HL-60/S4 treated with retinoic acid at 250 ng/mL for 4 days and 3 days (cell line): ENCODE data around the gene PLPPR1.
"Not testable (repeated sequence)": the region's sequence is repeated elsewhere in the genome, so short reads cannot be mapped to it uniquely, and the experiment has no call there.

Source experiments
- in situ Hi-C: fragments of 300-500 bp; cut with MboI; formaldehyde crosslinking; loops from 2 replicates; pipeline ENCODE4 v1.7.0; 2022; ENCODE audit warnings: low sequenced_read_pairs

Gene PLPPR1

GRCh38 chr9:101028346-101029314 is at the start of gene PLPPR1:
TSS of gene PLPPR1 (plus strand) at chr9:101028727.
- in situ Hi-C loops, result no loop called here

GRCh38 chr9:100989731-100990130 is 38.8 kb upstream of the PLPPR1 start:
- in situ Hi-C loops, result no loop called here

DNA sequence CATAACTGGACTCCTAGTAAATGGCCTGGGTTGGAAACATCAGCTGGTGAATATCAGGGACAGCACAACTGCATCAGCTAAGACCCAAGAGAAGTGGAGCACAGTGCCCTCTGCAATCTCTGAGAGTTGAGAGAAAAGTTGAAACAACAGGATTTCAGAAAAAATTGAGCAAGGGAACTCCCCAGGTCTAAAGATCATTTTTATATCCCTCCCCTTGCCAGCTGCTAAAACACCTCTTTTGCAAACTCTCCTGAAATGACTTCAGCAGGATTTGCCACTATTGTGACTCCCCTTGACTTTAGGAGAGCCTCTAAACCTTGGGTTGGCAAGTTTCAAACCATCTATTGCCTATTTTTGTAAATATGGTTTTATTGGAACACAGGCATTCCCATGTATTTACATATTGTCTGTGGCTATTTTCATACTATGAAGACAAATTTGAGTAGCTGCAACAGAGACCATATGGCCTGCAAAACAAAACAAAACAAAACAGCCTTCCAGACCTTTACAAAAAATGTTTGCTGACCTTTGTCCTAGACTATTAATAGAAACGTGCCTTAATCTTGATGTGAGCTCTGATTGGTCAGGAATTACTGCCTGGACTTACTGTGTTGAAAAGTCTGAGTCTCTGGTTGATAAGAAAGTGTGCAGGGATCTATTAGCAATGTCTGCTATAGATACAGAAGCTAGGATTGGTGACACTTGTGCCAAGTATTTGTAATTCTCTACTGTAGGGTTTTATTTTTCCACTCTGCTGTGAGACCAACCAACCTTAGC is 37.7 kb upstream of the PLPPR1 start:
- in situ Hi-C loops, result no loop called here

DNA sequence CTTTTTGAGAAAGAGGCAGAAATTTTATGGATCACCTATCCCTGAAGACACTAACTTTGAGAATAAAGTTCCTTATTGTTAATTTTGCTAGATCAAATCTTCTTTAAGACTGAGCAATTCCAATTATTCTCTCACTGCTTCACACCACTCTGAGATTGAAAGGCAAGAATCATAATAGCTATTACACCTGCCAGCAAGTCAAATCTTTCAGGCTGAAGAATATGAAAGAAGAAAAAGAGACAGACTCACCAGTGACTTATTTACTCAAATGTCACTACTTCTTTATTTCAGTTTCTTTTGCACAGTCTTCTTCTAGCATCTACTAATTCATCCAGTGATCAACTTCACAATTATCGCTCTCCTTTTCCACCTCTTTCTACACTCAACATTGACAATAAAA is 35.9 kb upstream of the PLPPR1 start:
- in situ Hi-C loops, result no loop called here

DNA sequence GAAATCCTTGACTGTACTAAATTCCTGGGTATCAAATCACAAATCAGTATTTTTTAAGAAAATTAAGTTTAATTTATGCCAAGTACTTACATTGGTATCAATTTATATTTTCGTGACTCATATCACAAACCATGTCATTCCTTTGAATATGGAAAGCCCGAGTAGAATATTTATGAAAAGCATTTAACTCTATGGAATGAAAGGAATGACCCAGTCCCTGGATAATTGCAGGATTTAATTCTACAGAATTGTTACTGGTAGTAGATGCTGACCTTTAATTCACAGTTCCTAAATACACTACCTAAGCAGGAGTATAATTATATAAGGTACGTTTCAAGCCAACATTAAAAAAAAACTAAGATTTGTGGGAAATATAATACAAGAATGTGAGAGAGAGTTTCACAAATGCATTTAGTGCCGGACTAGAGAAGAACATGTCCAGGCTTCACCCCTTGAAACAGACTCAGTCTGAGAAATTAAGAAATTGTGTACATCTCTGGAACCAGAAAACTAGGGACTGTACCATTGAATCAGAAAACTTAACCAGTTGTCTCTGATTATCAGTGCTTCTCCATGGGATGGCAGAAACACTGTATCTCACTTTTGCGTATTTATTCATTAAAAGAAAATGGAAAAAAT is 28.5 kb upstream of the PLPPR1 start:
- in situ Hi-C loops, result no loop called here

GRCh38 chr9:101005246-101005645 is 23.3 kb upstream of the PLPPR1 start:
- in situ Hi-C loops, result no loop called here

- in situ Hi-C loops, result no loop called here
Measured at GRCh38 chr9:101014566-101014965, 14.0 kb upstream of the PLPPR1 start.

- in situ Hi-C loops, result no loop called here
Measured at GRCh38 chr9:101018467-101018866, 10.1 kb upstream of the PLPPR1 start.

- in situ Hi-C loops, result no loop called here
Measured at GRCh38 chr9:101022704-101023103, 5.8 kb upstream of the PLPPR1 start.

DNA sequence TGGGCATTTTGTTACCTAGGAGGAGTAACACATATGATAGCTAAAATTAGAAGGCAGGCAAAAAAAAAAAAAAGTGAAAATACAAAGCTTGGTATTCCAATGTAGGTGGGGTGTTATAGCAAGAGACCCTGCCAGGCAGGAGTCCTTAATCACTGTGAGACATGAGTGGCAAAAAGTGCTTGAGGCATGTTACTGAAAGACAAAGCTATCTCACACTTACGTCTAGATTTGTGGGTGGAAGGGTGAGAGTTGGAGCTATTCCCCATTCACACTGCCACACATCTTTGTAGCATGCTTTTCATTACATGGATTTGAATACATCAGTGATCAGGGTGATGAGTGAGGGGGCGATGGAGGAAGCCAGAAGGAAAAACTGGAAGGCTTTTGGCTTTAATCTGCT is 2.6 kb upstream of the PLPPR1 start:
- in situ Hi-C loops, result no loop called here

DNA sequence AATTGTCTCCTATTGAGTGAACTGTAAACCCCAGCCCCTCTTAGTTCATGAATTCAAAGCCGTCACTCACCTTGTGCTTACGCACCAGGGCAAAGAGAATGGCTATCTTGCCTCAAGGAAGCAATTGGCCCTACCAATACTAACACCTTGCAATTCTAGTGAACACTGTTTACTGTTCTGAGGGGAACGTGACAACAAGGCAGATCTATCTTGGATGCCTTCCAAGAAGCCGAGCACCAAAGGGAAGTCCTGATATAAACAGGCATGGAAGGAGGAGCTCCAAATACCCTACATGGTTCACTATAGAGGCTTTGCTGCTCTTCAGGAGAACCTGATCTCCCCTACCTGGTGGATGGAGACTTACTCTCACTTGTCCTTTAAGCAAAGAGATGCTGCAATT is 1.7 kb upstream of the PLPPR1 start:
- in situ Hi-C loops, result no loop called here

- in situ Hi-C loops, result no loop called here
Measured at GRCh38 chr9:101027236-101027635, 1.3 kb upstream of the PLPPR1 start.

DNA sequence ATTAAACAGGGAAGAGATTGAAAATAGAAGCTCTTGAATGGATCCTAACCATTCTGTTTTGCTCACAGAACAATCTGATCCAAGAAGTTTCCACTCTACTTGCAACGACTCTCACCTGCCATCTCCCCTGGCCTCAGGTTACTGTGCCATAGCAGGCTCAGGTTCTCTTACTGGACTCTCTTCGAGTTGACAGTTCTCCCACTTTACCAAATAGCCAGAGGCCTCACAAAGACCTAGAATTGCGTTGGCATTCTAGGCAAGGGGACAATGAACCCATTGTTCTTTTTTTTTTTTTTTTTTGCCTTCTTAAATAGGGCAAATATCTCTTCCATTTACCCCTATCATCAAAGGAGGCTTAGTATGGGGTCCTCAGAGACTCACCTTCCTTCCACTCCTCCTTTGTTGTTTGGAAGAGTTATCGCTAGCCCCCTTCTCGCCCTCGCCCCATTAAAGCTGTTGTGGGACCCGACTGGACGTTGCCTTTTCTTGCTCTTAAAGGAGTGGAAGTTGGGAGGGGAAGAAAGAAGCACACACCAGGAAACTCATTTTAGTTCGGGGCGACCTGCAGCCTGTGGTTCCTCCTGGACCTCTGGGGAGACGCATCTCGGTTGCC is 688 bp upstream of the PLPPR1 start:
- in situ Hi-C loops, result no loop called here

- in situ Hi-C loops, result no loop called here
Measured at GRCh38 chr9:101029315-101030085, 973 bp downstream of the PLPPR1 start.

DNA sequence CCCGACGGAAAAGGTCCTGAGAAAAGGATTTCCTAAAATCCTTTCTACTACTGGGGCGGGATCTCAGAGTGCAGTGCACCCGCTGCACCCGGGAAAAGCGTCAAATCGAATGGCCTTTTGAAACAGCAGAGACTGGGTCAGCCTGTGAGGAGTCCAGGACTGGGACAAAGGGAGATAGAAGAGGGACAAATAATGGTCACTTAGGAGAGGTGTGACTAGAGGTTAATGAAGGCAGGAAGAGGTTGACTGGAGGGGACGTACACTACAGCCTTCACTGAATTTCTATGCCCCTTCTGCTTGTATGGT is 1.5 kb downstream of the PLPPR1 start:
- in situ Hi-C loops, result no loop called here

DNA sequence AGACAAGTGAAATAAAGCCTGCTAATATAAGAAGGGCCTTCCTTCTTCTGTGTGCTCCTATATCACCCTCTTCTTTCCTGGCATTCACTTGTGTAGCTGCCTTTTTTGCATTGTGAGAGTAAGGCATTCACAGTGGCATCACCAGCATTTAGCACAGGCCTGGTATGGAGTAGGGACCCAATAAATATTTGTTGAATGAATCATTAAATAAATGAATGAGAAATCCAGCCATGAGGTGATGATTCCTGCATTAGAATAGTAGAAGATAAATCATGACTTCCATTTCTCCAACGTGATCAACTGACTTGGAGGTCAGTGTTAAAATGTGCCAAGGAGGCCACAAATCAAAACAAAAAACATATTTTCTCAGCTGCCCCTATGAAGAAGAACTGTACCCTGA is 3.9 kb downstream of the PLPPR1 start:
- in situ Hi-C loops, result no loop called here

- in situ Hi-C loops, result no loop called here
Measured at GRCh38 chr9:101034222-101034621, 5.7 kb downstream of the PLPPR1 start.

DNA sequence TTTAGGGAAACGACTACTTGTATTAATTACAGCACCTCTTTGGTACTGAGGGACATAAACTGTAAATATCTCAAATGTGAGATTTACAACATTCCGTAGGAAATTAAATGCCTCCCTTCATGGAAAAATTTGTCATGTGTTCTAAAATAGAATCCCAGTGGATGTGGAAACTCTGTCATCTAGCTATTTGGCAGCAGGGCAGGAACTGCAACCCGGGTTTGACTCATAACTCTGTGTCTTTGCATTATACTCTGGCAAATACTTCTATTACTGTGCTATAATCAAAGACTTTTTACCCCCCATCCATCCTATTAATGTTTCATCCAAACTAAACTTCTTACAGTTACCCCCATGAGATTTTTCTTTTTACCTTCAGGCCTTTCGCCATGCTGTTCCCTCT is 6.6 kb downstream of the PLPPR1 start:
- in situ Hi-C loops, result no loop called here

GRCh38 chr9:101037430-101037829 is 8.9 kb downstream of the PLPPR1 start:
- in situ Hi-C loops, result no loop called here

DNA sequence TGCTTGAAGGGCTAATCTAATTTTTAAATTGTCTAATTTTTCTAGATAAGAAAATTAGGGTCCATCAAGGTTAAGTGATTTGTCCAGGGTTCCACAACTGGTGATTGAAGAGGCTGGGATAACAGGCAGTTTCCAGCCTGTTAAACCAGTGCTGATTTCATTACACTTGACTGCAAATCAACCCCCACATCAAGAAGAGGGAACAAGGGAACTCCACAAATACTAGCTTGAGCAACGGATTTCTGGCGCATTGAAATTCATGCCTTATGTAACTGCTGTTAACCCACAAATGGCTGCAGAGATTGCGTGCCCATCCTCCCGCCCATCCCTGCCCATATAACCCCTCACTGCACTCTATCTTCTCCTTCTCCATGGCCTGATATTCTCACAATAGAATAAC is 10.0 kb downstream of the PLPPR1 start:
- in situ Hi-C loops, result no loop called here

DNA sequence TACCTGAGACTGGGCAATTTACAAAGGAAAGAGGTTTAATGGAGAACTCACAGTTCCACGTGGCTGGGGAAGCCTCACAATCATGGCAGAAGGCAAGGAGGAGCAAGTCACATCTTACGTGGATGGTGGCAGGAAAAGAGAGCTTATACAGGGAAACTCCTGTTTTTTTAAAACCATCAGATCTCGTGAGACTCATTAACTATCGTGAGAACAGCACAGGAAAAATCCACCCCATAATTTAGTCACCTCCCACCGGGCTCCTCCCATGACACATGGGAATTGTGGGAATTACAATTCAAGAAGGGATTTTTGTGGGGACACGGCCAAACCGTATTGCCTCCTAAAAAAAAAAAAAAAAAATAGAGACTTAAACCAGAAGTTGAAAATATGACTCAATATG is 11.1 kb downstream of the PLPPR1 start:
- in situ Hi-C loops, result not testable (repeated sequence)
